Measurements from ENCODE around the gene FAM53A.

DNA sequence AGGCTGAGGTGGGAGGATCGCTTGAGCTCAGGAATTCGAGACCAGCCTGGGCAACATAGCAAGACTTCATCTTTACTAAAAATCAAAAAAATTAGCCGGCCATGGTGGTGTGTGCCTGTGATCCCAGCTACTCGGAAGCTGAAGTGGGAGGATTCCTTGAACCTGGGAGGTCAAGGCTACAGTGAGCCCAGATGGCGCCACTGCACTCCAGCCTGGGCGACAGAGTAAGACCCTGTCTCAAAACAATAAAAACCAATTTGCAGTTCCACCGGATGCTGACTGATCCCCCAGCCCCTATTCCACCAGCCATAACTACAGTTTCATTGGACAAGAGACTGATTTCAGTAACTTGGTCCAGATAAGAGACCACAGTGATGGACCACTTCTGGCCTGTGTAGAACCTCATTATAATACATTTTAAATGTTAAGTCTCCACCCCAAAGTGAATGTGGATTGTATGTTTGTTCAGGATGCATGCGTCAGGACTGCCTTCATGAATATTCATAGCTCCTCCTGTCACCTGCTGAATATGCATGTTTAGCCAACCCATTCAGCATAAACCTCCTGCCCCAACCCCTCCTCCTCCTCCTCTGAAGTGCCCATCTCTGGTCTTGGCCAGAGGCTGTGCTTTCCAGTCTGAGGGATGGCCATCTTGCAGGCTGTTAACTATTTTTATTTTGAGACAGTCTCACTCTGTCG is 30.3 kb upstream of the FAM53A start:
- TF ChIP-seq, protein P1, sequence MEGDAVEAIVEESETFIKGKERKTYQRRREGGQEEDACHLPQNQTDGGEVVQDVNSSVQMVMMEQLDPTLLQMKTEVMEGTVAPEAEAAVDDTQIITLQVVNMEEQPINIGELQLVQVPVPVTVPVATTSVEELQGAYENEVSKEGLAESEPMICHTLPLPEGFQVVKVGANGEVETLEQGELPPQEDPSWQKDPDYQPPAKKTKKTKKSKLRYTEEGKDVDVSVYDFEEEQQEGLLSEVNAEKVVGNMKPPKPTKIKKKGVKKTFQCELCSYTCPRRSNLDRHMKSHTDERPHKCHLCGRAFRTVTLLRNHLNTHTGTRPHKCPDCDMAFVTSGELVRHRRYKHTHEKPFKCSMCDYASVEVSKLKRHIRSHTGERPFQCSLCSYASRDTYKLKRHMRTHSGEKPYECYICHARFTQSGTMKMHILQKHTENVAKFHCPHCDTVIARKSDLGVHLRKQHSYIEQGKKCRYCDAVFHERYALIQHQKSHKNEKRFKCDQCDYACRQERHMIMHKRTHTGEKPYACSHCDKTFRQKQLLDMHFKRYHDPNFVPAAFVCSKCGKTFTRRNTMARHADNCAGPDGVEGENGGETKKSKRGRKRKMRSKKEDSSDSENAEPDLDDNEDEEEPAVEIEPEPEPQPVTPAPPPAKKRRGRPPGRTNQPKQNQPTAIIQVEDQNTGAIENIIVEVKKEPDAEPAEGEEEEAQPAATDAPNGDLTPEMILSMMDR (IDR thresholded peaks at IDR 0.05; ENCODE audit: poor library complexity): no peak
- TF ChIP-seq EZH2phosphoT487 (IDR thresholded peaks at IDR 0.05; ENCODE audit: low read depth, severe bottlenecking, unreplicated experiment) (no peak), EZH2 (IDR thresholded peaks at IDR 0.05; ENCODE audit: borderline replicate concordance) (no peak)
